ENCODE data around the gene PPARD. TPM values are rescaled to one million over a fixed set of nuclear protein-coding genes. Genes with fewer than 3 reads are reported as not detected.

The PPARD gene
- polyA plus RNA-seq, 3 donors from 2014 or later = 0.98 to 6.0 (median 2.0) TPM

GRCh38 chr6:35368038-35368887 lies 25.9 kb downstream of the PPARD start:
- Mint-ChIP-seq H3K4me3 (no peak overlapping the region), H3K27me3 (ENCODE audit: low read depth in 3 of 3) (peaks cover 0 to 6% (median 0%) of the 10 kb centered on the region in 3 donors)

GRCh38 chr6:35370124-35370741 lies 27.9 kb downstream of the PPARD start:
- Mint-ChIP-seq H3K4me1 (peaks cover 45 to 48% of the 10 kb centered on the region in 2 donors), H3K36me3 (peaks cover 3 to 9% (median 4%) of the 10 kb centered on the region in 3 donors), H3K27me3 (ENCODE audit: low read depth in 3 of 3) (peaks cover 0 to 6% (median 0%) of the 10 kb centered on the region in 3 donors), H3K27ac (peak overlapping the region; percentile 31 to 81 (median 72)), H3K9me3 (peaks cover 0 to 3% (median 0%) of the 10 kb centered on the region in 6 donors), H3K4me3 (peak overlapping the region; percentile 54 to 80 (median 70))
- peak; percentile 23 to 29 (median 28) for DNase-seq

More at GRCh38 chr6:35368038-35368887, 25.9 kb downstream of the PPARD start:
- H3K36me3 Mint-ChIP-seq = peaks cover 0 to 5% (median 3%) of the 10 kb centered on the region in 3 donors
- H3K27ac Mint-ChIP-seq = peak overlapping the region in 1 of 6 donors; percentile 46
- H3K9me3 Mint-ChIP-seq = peaks cover 0 to 3% (median 0%) of the 10 kb centered on the region in 6 donors
- no peak for DNase-seq
- peaks cover 42 to 48% of the 10 kb centered on the region in 2 donors for H3K4me1 Mint-ChIP-seq

GRCh38 chr6:35370785-35371493 lies 28.6 kb downstream of the PPARD start:
- peak overlapping the region; percentile 32 to 81 (median 66) for H3K27ac Mint-ChIP-seq
- peak overlapping the region; percentile 14 to 80 (median 70) for H3K4me3 Mint-ChIP-seq
- no peak for DNase-seq
- H3K27me3 Mint-ChIP-seq (ENCODE audit: low read depth in 3 of 3) = peaks cover 0 to 4% (median 0%) of the 10 kb centered on the region in 3 donors
- H3K9me3 Mint-ChIP-seq = peaks cover 0 to 3% (median 0%) of the 10 kb centered on the region in 6 donors
- H3K36me3 Mint-ChIP-seq = peaks cover 3 to 6% (median 4%) of the 10 kb centered on the region in 3 donors
- peaks cover 44 to 50% of the 10 kb centered on the region in 2 donors for H3K4me1 Mint-ChIP-seq

- Mint-ChIP-seq H3K4me3 (peak overlapping the region; percentile 14 to 70 (median 44)), H3K4me1 (peaks cover 51 to 57% of the 10 kb centered on the region in 2 donors), H3K36me3 (peaks cover 3 to 4% (median 4%) of the 10 kb centered on the region in 3 donors), H3K27me3 (ENCODE audit: low read depth in 3 of 3) (peaks cover 0 to 4% (median 0%) of the 10 kb centered on the region in 3 donors), H3K9me3 (peaks cover 0 to 3% (median 0%) of the 10 kb centered on the region in 6 donors), H3K27ac (peak overlapping the region in 3 of 6 donors; percentile 2 to 73 (median 38))
- DNase-seq = no peak
These were observed 29.3 kb downstream of the PPARD start for GRCh38 chr6:35371494-35372262.

- peaks cover 0 to 3% (median 0%) of the 10 kb centered on the region in 6 donors for H3K9me3 Mint-ChIP-seq
- peaks cover 0 to 4% (median 0%) of the 10 kb centered on the region in 3 donors for H3K27me3 Mint-ChIP-seq (ENCODE audit: low read depth in 3 of 3)
- peaks cover 0 to 4% (median 4%) of the 10 kb centered on the region in 3 donors for H3K36me3 Mint-ChIP-seq
- peaks cover 57 to 60% of the 10 kb centered on the region in 2 donors for H3K4me1 Mint-ChIP-seq
- DNase-seq = no peak
- no peak overlapping the region for H3K4me3 Mint-ChIP-seq
- no peak overlapping the region for H3K27ac Mint-ChIP-seq
These were observed 30.3 kb downstream of the PPARD start for GRCh38 chr6:35372633-35373032.

- H3K27me3 Mint-ChIP-seq (ENCODE audit: low read depth in 3 of 3) = peaks cover 0 to 2% (median 1%) of the 10 kb centered on the region in 3 donors
- peak overlapping the region; percentile 61 to 79 (median 63) for H3K4me3 Mint-ChIP-seq
- peaks cover 34 to 47% of the 10 kb centered on the region in 2 donors for H3K4me1 Mint-ChIP-seq
- H3K9me3 Mint-ChIP-seq = peaks cover 0 to 3% (median 0%) of the 10 kb centered on the region in 6 donors
- peaks cover 5 to 13% (median 9%) of the 10 kb centered on the region in 3 donors for H3K36me3 Mint-ChIP-seq
- no peak for DNase-seq
- peak overlapping the region in 5 of 6 donors; percentile 19 to 71 (median 37) for H3K27ac Mint-ChIP-seq
These were observed 33.9 kb downstream of the PPARD start for GRCh38 chr6:35376281-35376680.

GRCh38 chr6:35377002-35377401 lies 34.6 kb downstream of the PPARD start:
- Mint-ChIP-seq H3K36me3 (peaks cover 5 to 13% (median 9%) of the 10 kb centered on the region in 3 donors), H3K4me3 (peak overlapping the region; percentile 61 to 79 (median 63)), H3K27ac (peak overlapping the region; percentile 1 to 79 (median 44)), H3K4me1 (peaks cover 29 to 41% of the 10 kb centered on the region in 2 donors), H3K9me3 (no peaks in the 10 kb centered on the region), H3K27me3 (ENCODE audit: low read depth in 3 of 3) (peaks cover 0 to 2% (median 1%) of the 10 kb centered on the region in 3 donors)
- peak; percentile 55 to 66 (median 62) for DNase-seq

- Mint-ChIP-seq H3K27ac (peak overlapping the region in 2 of 6 donors; percentile 21 to 62), H3K36me3 (peaks cover 5 to 18% (median 12%) of the 10 kb centered on the region in 3 donors), H3K27me3 (ENCODE audit: low read depth in 3 of 3) (peaks cover 0 to 2% (median 1%) of the 10 kb centered on the region in 3 donors), H3K9me3 (no peaks in the 10 kb centered on the region), H3K4me3 (peak overlapping the region in 2 of 5 donors; percentile 14 to 21), H3K4me1 (peaks cover 30 to 41% of the 10 kb centered on the region in 2 donors)
- no peak for DNase-seq
These were observed 35.9 kb downstream of the PPARD start for GRCh38 chr6:35378261-35378660.

GRCh38 chr6:35381132-35381531 lies 38.8 kb downstream of the PPARD start:
- H3K4me1 Mint-ChIP-seq = peaks cover 28 to 42% of the 10 kb centered on the region in 2 donors

GRCh38 chr6:35382015-35382414 lies 39.7 kb downstream of the PPARD start:
- Mint-ChIP-seq H3K4me1 (peaks cover 21 to 37% of the 10 kb centered on the region in 2 donors), H3K36me3 (peaks cover 8 to 15% (median 9%) of the 10 kb centered on the region in 3 donors), H3K27ac (no peak overlapping the region), H3K4me3 (no peak overlapping the region), H3K27me3 (ENCODE audit: low read depth in 3 of 3) (peaks cover 0 to 2% (median 0%) of the 10 kb centered on the region in 3 donors), H3K9me3 (no peaks in the 10 kb centered on the region)
- no peak for DNase-seq

More at GRCh38 chr6:35381132-35381531, 38.8 kb downstream of the PPARD start:
- DNase-seq = no peak
- no peaks in the 10 kb centered on the region for H3K9me3 Mint-ChIP-seq
- H3K36me3 Mint-ChIP-seq = peaks cover 8 to 15% (median 9%) of the 10 kb centered on the region in 3 donors
- H3K27me3 Mint-ChIP-seq (ENCODE audit: low read depth in 3 of 3) = peaks cover 0 to 2% (median 0%) of the 10 kb centered on the region in 3 donors
- H3K27ac Mint-ChIP-seq = peak overlapping the region in 1 of 6 donors; percentile 53
- no peak overlapping the region for H3K4me3 Mint-ChIP-seq

GRCh38 chr6:35385457-35386202 lies 43.3 kb downstream of the PPARD start:
- peaks cover 4 to 8% (median 5%) of the 10 kb centered on the region in 3 donors for H3K36me3 Mint-ChIP-seq
- H3K4me1 Mint-ChIP-seq = peaks cover 7 to 9% of the 10 kb centered on the region in 2 donors
- H3K27me3 Mint-ChIP-seq (ENCODE audit: low read depth in 3 of 3) = peaks cover 0 to 5% (median 0%) of the 10 kb centered on the region in 3 donors
- H3K27ac Mint-ChIP-seq = peak overlapping the region in 1 of 6 donors; percentile 12
- no peak for DNase-seq
- H3K4me3 Mint-ChIP-seq = peak overlapping the region in 1 of 5 donors; percentile 23
- no peaks in the 10 kb centered on the region for H3K9me3 Mint-ChIP-seq

- H3K4me3 Mint-ChIP-seq = no peak overlapping the region
- H3K9me3 Mint-ChIP-seq = no peaks in the 10 kb centered on the region
- peaks cover 0 to 5% (median 0%) of the 10 kb centered on the region in 3 donors for H3K27me3 Mint-ChIP-seq (ENCODE audit: low read depth in 3 of 3)
- no peak for DNase-seq
- peaks cover 14 to 18% of the 10 kb centered on the region in 2 donors for H3K4me1 Mint-ChIP-seq
- H3K36me3 Mint-ChIP-seq = peaks cover 3 to 5% (median 4%) of the 10 kb centered on the region in 3 donors
- H3K27ac Mint-ChIP-seq = no peak overlapping the region
These were observed 44.6 kb downstream of the PPARD start for GRCh38 chr6:35386989-35387388.
